Gastroesophageal sphincter (tissue), 3 donors: ENCODE results near the gene ZNF165.

Experiments
- CTCF ChIP-seq, 4 experiments: fragments of 200-600 bp in 2 of 4; fragments of 450-650 bp in 2 of 4; sonication (generic) in 1 of 4; IDR thresholded peaks; one replicate each; pipeline ENCODE4 v1.5.1; 2017 to 2019; ENCODE audit warnings: antibody characterized with exemption in 4 of 4, mild to moderate bottlenecking in 2 of 4, moderate library complexity in 2 of 4
- POLR2AphosphoS5 ChIP-seq: sonication (generic); formaldehyde crosslinking; IDR thresholded peaks from one replicate; pipeline ENCODE4 v1.6.1; 2017; ENCODE audit warnings: antibody characterized with exemption

GRCh38 chr6:28082939-28083338 is 2.6 kb downstream of the ZNF165 start:
- TF ChIP-seq CTCF (IDR thresholded peaks at IDR 0.05): no peak
- no peak for TF ChIP-seq POLR2AphosphoS5
